DMS 273 treated with DMSO at 0.1 percent for 48 hours (cell line): Measurements from ENCODE around the gene UBA6.

Source experiments
- DNase-seq: peaks from one replicate; lab custom pipeline; 2025; lab: John Stamatoyannopoulos, UW

Gene UBA6

GRCh38 chr4:67576059-67576466 is 124.9 kb downstream of the UBA6 start:
- DNase-seq, result no peak

GRCh38 chr4:67575232-67576058 is 125.5 kb downstream of the UBA6 start:
- peak; percentile 60 for DNase-seq

- DNase-seq, result no peak
Measured at GRCh38 chr4:67573193-67573592, 127.8 kb downstream of the UBA6 start.

GRCh38 chr4:67571975-67572374 is 129.0 kb downstream of the UBA6 start:
- no peak for DNase-seq

GRCh38 chr4:67570537-67570936 is 130.4 kb downstream of the UBA6 start:
- DNase-seq, result no peak

- DNase-seq, result no peak
Measured at GRCh38 chr4:67568820-67569219, 132.1 kb downstream of the UBA6 start.

- DNase-seq, result no peak
Measured at GRCh38 chr4:67566335-67566734, 134.6 kb downstream of the UBA6 start.

GRCh38 chr4:67565284-67565683 is 135.7 kb downstream of the UBA6 start:
- DNase-seq, result no peak
